Dedifferentiated amniotic fluid mesenchymal stem cell (primary cell): ENCODE results near the gene AKAP7.
A peak's percentile ranks its signal among the peaks of the same experiment; 100 is the strongest.

ENCODE experiments used
- DNase-seq: peaks from one replicate; pipeline ENCODE4 v3.0.0-alpha.2; 2016; ENCODE audit errors: extremely low spot score

AKAP7 gene

GRCh38 chr6:131134220-131134979 is 867 bp upstream of the AKAP7 start:
- no peak for DNase-seq

GRCh38 chr6:131134980-131135243 is 355 bp upstream of the AKAP7 start:
- no peak for DNase-seq

DNA sequence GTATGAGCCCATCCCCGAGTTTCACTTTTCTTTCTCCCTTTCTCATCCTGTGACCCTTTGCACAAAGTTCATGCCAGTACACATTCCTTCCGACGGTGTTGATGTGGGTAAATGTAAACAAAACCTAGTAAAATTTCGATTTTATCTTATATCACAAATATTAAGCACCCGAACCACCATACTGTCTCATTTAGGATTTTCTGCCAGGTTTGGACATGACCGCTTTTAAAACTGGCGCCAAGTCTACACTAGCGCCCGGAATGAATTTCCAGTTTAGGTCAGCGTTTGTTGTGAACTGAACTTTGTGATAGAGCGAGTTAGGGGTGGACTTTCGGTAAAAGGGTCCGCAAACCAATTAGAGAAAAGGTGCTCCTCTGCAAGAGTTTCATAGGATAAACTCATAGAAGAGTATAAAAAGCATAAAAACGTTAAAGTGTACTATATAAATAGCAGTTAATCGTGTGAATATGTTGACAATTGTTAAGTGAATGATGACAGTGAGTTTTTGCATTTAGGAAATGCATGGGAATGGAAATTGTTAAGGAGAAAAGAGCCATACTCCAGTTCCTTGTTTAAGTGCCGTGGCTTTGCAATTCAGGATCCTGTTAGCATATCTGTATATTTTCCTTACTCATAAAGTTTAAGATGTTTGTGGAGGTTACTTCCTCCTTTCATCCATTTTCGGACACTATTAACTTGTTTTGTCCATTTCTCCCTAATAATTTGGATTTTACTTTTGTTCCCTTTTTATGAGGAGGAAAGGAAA is 937 bp downstream of the AKAP7 start:
- DNase-seq: no peak

DNA sequence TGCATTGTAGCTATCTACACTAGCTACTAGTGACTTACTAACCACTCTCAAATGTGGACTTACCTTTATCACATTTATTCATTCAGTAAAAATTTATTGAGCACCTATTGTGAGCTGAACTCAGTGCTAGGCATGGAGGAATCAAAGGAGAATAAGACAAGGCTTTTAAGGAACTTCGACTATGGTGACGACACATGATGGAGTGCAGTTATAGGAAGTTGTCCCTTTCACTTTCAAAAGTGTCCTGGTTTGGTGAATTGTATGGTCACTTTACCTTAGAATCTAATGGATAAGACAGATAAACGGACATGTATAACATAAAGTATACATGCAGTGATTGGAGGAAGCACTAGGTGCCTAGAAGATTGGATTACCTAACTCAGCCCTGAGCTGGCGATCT is 4.3 kb downstream of the AKAP7 start:
- no peak for DNase-seq

DNA sequence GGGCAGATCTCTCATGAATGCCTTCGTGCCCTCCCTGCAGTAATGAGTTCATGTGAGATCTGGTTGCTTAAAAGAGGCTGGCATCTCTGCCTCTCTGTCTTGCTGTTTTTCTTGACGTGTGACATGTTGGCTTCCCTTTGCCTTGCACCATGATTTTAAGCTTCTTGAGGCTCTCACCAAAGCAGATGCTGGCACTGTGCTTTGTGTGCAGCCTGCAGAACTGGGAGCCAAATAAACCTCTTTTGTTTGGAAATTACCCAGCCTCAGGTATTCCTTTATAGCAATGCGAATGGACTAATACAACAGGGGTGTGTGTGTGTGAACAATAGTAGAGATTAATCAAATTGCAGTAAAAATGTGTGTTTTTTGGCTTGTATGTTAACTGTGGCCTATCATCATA is 8.1 kb downstream of the AKAP7 start:
- no peak for DNase-seq

- DNase-seq: no peak
Observed at GRCh38 chr6:131146865-131147264, 11.6 kb downstream of the AKAP7 start.

DNA sequence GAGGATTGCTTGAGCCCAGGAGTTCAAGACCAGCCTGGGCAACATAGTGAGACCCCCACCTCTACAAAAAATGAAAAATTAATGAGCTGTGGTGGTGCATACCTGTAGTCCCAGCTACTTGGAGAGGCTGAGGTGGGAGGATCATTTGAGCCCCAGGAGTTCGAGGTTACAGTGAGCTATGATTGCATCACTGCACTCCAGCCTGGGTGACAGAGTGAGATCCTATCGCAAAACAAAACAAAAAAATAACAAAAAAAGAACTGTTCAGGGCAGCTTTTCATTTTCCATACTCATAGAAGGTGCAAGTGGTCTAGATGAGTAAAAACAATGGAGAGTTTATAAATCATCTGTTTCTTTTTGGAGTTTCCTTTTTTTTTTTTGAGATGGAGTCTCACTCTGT is 21.1 kb downstream of the AKAP7 start:
- no peak for DNase-seq

DNA sequence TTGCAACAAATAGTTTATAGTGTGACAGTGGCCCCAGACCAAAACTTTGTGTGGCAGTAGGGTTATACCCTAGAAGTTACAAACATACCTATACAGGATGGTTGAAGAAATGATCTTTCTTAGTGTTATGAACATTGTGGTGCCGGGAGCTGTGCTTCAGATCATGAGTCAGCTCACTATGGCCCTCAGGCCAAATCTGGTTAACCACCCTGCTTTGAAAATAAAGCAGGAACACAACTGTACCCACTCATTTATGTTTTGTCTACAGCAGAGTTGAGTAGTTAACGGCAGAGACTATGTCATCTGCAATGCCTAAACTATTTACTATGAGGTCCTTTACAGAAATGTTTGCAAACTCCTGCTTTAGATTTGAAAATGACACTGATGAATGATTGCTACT is 24.3 kb downstream of the AKAP7 start:
- DNase-seq: peak; percentile 45

DNA sequence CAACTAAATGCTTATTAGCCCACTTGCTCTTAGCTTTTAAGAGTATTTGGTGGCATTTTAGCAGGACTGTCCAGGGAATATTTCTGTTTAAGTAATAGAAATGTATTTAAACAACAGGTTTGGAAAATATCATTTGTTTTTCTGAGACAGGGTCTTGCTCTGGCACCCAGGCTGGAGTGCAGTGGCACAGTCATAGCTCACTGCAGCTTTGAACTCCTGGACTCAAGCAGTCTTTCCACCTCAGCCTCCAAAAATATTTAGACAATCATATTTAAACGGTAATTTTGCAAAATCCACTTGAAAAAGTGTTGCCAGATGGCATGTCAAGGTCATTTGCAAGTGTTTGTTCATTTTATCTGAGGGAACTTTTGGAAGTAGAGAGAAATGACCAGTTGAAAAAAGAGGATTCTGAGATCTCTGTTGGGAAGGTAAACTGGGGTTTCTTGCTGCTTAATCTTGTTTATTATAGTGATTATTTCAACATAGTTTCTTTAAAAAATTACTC is 25.0 kb downstream of the AKAP7 start:
- DNase-seq: no peak

DNA sequence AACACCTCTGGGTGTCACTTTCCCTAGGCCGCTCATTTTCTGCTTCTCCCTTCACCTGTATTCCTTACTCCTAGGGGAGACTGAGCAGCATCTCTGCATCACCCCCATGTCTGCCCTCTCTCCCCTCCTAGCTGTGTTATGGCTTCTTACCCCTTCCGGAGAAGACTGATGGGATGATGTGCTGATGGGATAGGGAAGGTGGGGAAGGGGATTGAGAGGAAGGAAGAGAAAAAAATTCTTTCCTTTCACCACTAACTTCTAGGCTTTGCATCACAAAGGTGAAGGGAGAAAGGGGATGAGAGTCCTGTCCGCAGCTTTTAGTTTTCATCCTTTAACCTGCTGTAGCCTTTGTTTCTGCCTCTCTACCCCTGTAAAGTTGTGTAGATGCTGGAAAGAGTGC is 26.7 kb downstream of the AKAP7 start:
- DNase-seq: no peak

- no peak for DNase-seq
Observed at GRCh38 chr6:131163886-131164285, 28.6 kb downstream of the AKAP7 start.

GRCh38 chr6:131164506-131164905 is 29.2 kb downstream of the AKAP7 start:
- DNase-seq: no peak

DNA sequence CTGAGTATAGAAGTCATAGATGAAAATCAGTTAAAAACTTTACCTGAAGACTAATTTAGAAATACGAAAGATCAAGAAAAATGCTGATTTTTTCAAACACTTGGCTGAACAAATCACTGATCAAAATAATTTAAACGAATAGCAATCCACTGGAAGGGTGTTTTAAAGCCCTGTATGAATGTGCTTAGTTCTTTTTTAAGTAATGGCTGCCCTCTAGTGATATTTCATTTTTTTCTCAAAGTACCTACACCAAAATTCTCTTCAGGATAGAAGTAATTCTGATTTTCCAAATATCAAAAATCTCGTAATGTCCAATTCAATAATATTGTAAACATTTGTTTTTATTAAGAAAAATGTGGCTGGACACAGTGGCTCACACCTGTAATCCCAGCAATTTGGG is 32.5 kb downstream of the AKAP7 start:
- no peak for DNase-seq

- DNase-seq: no peak
Observed at GRCh38 chr6:131169613-131170012, 34.3 kb downstream of the AKAP7 start.

GRCh38 chr6:131172222-131172621 is 37.0 kb downstream of the AKAP7 start:
- DNase-seq: no peak

DNA sequence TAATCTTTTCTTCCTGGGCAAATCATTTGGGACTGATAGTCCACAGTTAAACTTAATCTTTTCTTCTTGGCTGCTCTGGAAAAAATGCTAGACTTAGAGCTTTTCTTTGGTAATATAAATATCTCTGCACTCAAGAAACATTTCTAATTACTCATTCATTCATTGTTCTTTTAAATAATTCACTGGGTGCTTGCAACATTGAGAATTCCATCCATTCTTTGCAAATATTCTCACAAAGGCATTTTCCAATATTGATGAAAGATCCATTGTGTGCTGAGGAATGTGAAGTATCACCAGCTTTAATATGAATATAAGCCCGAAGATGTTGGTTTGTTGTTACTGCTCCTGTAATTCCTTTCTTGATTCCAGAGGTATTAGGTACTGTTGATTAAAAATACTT is 38.4 kb downstream of the AKAP7 start:
- DNase-seq: peak; percentile 21

- no peak for DNase-seq
Observed at GRCh38 chr6:131175564-131175963, 40.3 kb downstream of the AKAP7 start.

- DNase-seq: no peak
Observed at GRCh38 chr6:131177996-131178395, 42.7 kb downstream of the AKAP7 start.

DNA sequence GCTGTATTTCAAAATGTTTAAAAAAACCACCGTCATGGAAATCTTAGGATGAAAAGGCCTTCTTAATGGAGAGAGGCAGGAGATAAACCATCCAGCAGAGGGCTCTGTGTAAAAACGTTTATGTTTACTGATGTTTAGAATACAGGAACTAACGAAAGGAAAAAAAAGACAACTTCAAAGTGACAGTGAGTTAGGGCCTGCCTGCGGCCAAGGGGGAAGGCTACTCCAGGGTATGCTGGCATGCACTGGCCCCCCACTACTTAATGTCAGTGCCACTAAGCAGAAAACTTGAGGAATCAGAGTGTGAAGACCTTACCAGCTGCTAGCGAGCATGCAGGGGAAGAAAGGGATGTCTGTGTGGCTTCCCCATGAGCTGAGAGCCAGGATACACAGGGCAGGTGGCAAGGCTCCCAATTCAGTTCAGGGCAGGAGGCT is 47.7 kb downstream of the AKAP7 start:
- DNase-seq: peak; percentile 70

GRCh38 chr6:131183427-131184095 is 48.3 kb downstream of the AKAP7 start:
- DNase-seq: no peak

- DNase-seq: no peak
Observed at GRCh38 chr6:131191590-131191989, 56.3 kb downstream of the AKAP7 start.

DNA sequence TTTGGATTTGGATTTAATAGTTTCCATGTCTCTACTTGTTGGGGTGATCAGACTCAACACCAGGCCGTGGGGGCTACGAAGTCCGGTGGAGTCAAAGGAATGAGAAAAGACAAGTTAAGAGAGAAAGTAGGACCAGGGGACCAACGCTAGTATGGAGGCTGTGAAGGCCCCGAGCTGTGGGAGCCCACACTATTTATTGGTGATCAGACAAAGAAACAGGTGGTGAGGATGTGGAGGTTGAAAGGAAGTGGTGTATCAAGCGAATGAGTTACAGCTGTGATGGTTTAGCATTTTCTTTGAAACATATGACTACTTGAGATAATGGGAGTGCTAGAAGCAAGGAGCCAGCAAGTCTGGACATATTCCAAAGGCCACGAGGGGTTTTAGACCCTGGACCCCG is 62.4 kb downstream of the AKAP7 start:
- no peak for DNase-seq
